MM.1S (cell line): ENCODE data around the gene PGM1.

Source experiments
- DNase-seq: peaks from one replicate; pipeline ENCODE4 v3.0.0-alpha.2; 2015
- H2AFZ ChIP-seq: fragments of 300-600 bp; sonication (generic); 2 replicates; pipeline ENCODE4 v1.6.0; 2016; ENCODE audit warnings: antibody characterized with exemption, low read length
- H3F3A ChIP-seq: fragments of 300-600 bp; sonication (generic); 2 replicates; pipeline ENCODE4 v1.6.1; 2016; ENCODE audit warnings: mild to moderate bottlenecking, antibody characterized with exemption, low read length, moderate library complexity, mixed read lengths; ENCODE audit not compliant: insufficient read depth
- H3K27ac ChIP-seq: fragments of 300-600 bp; sonication (generic); 2 replicates; pipeline ENCODE4 v1.5.1; 2016; ENCODE audit warnings: mild to moderate bottlenecking, low read length
- H3K27me3 ChIP-seq: fragments of 300-600 bp; sonication (generic); replicated peaks from 2 replicates; pipeline ENCODE4 v1.6.0; 2016; ENCODE audit warnings: low read length; ENCODE audit not compliant: insufficient read depth
- H3K36me3 ChIP-seq: fragments of 300-600 bp; sonication (generic); replicated peaks from 2 replicates; pipeline ENCODE4 v1.6.1; 2016; ENCODE audit warnings: mild to moderate bottlenecking, low read length, mixed read lengths; ENCODE audit not compliant: insufficient read depth
- H3K4me1 ChIP-seq: fragments of 300-600 bp; sonication (generic); 2 replicates; pipeline ENCODE4 v1.6.1; 2016; ENCODE audit warnings: low read length, mixed read lengths
- H3K4me2 ChIP-seq: fragments of 300-600 bp; sonication (generic); 2 replicates; pipeline ENCODE4 v1.6.0; 2016; ENCODE audit warnings: low read depth, low read length
- H3K4me3 ChIP-seq: fragments of 300-600 bp; sonication (generic); 2 replicates; pipeline ENCODE4 v1.5.1; 2016; ENCODE audit warnings: low read length, mixed read lengths
- H3K79me2 ChIP-seq: fragments of 300-600 bp; sonication (generic); 2 replicates; pipeline ENCODE4 v1.6.1; 2016; ENCODE audit warnings: mixed run types, low read length, mixed read lengths
- H3K9ac ChIP-seq: fragments of 300-600 bp; sonication (generic); 2 replicates; pipeline ENCODE4 v1.6.1; 2016; ENCODE audit warnings: low read length, mixed read lengths
- H3K9me2 ChIP-seq: fragments of 300-600 bp; sonication (generic); replicated peaks from 2 replicates; pipeline ENCODE4 v1.6.1; 2016; ENCODE audit warnings: mild to moderate bottlenecking, low read length, mixed read lengths; ENCODE audit not compliant: insufficient read depth
- H3K9me3 ChIP-seq: fragments of 300-600 bp; sonication (generic); replicated peaks from 2 replicates; pipeline ENCODE4 v1.6.1; 2016; ENCODE audit warnings: mild to moderate bottlenecking, low read length, mixed read lengths; ENCODE audit not compliant: insufficient read depth
- H4K20me1 ChIP-seq: fragments of 300-600 bp; sonication (generic); 2 replicates; pipeline ENCODE4 v1.6.1; 2016; ENCODE audit warnings: mild to moderate bottlenecking, low read length, moderate library complexity, mixed read lengths; ENCODE audit not compliant: insufficient read depth
- EZH2 ChIP-seq: fragments of 300-600 bp; sonication (generic); optimal IDR thresholded peaks from 2 replicates; pipeline ENCODE3; 2017; ENCODE audit warnings: low read depth, mild to moderate bottlenecking, antibody characterized with exemption, low read length, mixed read lengths
- EZH2phosphoT487 ChIP-seq: fragments of 300-600 bp; sonication (generic); IDR thresholded peaks from 2 replicates; pipeline ENCODE4 v1.6.1; 2018; ENCODE audit warnings: antibody characterized with exemption, low read length
- TF ChIP-seq, protein P1 (sequence below): fragments of 300-600 bp; sonication (generic); IDR thresholded peaks from 2 replicates; pipeline ENCODE4 v1.5.1; 2016; ENCODE audit warnings: antibody characterized with exemption, low read length, mixed read lengths

Gene PGM1

DNA sequence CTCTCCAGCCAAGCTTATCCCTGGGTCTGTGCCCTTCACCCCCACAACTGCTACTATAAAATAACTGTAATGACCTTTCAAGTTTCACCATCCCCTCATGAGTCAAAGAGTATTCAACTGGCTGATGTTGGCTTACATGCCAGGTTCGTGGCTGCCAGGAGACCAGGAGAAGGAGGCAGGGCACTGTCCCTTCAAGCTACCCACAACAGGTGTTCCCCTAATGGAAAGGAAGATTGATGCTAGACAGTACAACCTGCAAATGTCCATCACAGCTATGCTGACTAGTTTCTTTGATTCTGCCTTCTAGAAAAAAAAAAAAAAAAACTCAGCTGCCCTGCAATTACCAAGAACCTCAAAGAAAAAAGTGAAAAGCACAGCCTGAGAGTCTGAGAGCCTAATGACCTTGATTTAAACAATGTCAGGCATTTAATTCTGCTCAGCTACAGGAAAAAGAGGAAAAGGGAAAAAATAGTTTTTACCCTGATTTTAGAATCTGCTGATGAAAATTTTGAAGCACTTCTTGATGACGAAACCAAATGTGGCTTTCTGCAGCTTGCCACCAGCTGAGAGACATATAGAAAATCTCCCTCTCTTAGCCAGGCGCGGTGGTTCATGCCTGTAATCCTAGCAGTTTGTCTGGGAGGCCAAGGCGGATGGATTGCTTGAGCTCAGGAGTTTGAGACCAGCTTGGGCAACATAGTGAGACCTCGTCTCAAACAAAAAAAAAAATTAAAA lies 97.9 kb downstream of the PGM1 start:
- H3K27me3 ChIP-seq = no peaks in the 10 kb centered on the region
- no peaks in the 10 kb centered on the region for H3K9me3 ChIP-seq
- no peak overlapping the region for H3K4me3 ChIP-seq
- no peak overlapping the region for H3K4me2 ChIP-seq
- no peaks in the 10 kb centered on the region for H3K36me3 ChIP-seq
- H3F3A ChIP-seq = no peaks in the 10 kb centered on the region
- no peak overlapping the region for H3K27ac ChIP-seq
- H3K9ac ChIP-seq = no peak overlapping the region
- no peak for TF ChIP-seq EZH2
- TF ChIP-seq EZH2phosphoT487 = no peak
- TF ChIP-seq, protein P1, sequence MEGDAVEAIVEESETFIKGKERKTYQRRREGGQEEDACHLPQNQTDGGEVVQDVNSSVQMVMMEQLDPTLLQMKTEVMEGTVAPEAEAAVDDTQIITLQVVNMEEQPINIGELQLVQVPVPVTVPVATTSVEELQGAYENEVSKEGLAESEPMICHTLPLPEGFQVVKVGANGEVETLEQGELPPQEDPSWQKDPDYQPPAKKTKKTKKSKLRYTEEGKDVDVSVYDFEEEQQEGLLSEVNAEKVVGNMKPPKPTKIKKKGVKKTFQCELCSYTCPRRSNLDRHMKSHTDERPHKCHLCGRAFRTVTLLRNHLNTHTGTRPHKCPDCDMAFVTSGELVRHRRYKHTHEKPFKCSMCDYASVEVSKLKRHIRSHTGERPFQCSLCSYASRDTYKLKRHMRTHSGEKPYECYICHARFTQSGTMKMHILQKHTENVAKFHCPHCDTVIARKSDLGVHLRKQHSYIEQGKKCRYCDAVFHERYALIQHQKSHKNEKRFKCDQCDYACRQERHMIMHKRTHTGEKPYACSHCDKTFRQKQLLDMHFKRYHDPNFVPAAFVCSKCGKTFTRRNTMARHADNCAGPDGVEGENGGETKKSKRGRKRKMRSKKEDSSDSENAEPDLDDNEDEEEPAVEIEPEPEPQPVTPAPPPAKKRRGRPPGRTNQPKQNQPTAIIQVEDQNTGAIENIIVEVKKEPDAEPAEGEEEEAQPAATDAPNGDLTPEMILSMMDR = no peak
- DNase-seq = no peak
- no peaks in the 10 kb centered on the region for H3K9me2 ChIP-seq
- H4K20me1 ChIP-seq = no peaks in the 10 kb centered on the region
- no peaks in the 10 kb centered on the region for H3K79me2 ChIP-seq
- no peak overlapping the region for H2AFZ ChIP-seq
- H3K4me1 ChIP-seq = no peaks in the 10 kb centered on the region

DNA sequence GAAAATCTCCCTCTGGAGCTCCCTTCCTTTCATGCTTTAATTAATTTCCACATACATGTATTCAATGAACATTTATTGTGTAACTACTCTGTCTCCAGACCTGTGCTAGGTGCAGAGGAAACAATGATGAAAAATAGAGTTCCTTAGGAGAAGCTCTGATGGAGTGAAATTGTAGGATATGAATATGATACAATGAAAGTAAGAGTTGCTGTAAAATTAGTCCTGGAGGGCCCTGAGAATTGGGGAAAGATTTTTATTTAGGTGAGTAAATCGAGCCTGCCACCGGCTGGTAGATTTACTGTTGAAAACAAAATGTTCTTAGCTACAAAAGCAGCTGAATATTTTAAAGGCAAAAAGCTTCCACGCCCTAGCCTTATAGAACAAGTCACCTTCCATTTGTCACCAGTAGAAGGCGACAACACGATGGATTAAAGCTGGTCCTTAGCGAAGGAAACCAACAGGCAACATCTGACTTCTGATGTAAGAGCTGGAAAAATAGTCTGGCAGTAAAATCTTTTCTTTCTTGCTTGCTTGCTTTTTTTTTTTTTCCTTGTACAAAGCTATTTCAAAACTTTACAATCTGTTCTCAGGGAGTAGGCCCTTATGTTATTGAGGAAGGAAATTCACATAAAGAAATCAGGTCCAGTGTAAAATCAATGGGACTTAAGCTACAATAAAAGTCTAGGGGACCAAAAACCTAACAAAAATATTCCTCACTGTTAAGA lies 98.7 kb downstream of the PGM1 start:
- Histone ChIP-seq H3K27me3 (no peaks in the 10 kb centered on the region), H3K4me1 (no peaks in the 10 kb centered on the region), H2AFZ (no peak overlapping the region), H3K9ac (no peak overlapping the region), H3F3A (no peaks in the 10 kb centered on the region), H3K27ac (no peak overlapping the region), H3K9me3 (no peaks in the 10 kb centered on the region), H3K36me3 (no peaks in the 10 kb centered on the region), H4K20me1 (no peaks in the 10 kb centered on the region), H3K9me2 (no peaks in the 10 kb centered on the region), H3K4me3 (no peak overlapping the region), H3K79me2 (no peaks in the 10 kb centered on the region), H3K4me2 (no peak overlapping the region)
- TF ChIP-seq, protein P1 = peak; percentile 85
- TF ChIP-seq EZH2 = no peak
- no peak for TF ChIP-seq EZH2phosphoT487
- peak; percentile 74 for DNase-seq

DNA sequence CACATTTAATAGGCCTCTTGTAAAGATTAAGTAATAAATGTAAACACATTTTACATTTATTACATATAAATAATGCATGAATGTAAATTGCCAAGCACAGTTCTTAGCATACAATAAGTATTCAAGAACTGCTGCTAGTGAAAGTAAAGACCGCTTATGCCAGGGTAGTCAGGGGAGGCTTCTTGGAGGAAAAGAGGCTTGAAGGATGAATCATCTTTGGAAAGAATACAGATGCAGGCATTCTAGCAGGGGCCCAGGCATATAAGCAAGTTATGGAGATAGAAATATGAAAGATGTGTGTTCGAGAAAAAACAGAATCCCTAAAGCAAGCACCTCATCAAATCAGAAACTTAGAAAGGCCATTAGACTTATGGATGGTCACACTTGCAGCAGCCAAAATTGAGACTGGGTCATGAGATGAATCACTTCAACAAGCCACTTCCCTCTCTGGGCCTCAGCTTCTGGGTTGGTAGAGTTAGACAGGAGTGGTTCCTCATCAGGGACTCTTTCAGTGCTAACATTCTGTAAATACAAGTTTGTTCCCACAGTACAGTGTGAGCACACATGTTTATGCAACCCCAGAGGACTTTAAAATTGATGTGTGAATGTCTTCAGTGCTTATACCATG lies 100.8 kb downstream of the PGM1 start:
- Histone ChIP-seq H3K79me2 (no peaks in the 10 kb centered on the region), H3K9me3 (no peaks in the 10 kb centered on the region), H3K27me3 (no peaks in the 10 kb centered on the region), H3K9ac (no peak overlapping the region), H3K4me3 (no peak overlapping the region), H3F3A (no peaks in the 10 kb centered on the region), H3K4me1 (no peaks in the 10 kb centered on the region), H3K27ac (no peak overlapping the region), H4K20me1 (no peaks in the 10 kb centered on the region), H3K36me3 (no peaks in the 10 kb centered on the region), H3K9me2 (no peaks in the 10 kb centered on the region), H2AFZ (no peak overlapping the region), H3K4me2 (no peak overlapping the region)
- TF ChIP-seq EZH2phosphoT487 (no peak), EZH2 (no peak)
- TF ChIP-seq, protein P1 = no peak
- no peak for DNase-seq
